GM12873 (cell line): Measurements from ENCODE around the gene ANKRD13B.

Source experiments
- CTCF ChIP-seq: IDR thresholded peaks from 2 replicates; pipeline ENCODE4 v1.5.1; 2012; ENCODE audit warnings: low read depth, mild to moderate bottlenecking, moderate library complexity, low read length, control low read depth; ENCODE audit not compliant: insufficient read depth; ENCODE audit errors: missing control alignments

The ANKRD13B gene

DNA sequence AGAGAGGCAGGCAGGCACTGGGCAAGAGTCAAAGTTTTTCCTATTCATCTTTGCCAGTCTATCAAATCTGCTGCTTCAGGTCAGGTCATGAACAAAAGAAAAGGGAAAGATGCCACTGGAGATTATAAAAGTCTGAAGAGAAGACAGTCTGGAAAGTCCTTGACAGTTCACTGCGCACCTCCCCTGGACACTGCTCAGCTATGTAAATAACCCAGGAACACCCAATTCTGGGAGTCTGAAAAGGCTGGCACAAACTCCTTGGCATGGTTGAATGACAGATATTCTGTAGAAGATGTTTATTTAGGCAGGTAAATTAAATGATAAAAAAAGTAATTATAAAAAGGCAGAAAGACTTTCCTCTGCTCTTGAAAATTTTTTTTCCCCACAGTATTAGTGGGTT, 35.0 kb downstream of the ANKRD13B start:
- no peak for TF ChIP-seq CTCF

GRCh38 chr17:29628644-29629043, 35.7 kb downstream of the ANKRD13B start:
- TF ChIP-seq CTCF, result no peak

DNA sequence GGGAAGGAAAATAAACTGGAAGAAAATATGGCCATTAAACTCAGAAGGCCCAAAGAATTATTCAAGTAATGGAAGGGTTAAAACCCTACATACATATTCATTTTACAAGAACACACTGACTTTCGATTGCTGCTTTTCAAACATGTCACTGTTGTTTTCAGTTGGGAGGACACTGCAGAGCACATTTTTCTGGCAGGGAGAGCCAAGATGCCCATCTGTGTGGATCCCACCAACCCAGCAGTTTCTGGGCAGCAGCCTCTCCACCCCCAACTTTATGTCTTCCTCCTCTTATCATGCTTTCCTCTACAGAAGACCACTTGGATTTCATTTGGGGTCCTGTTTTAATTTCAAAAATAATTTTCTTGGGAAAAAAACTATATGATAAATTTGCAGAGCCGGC, 36.9 kb downstream of the ANKRD13B start:
- TF ChIP-seq CTCF, result no peak

GRCh38 chr17:29630630-29631193, 37.8 kb downstream of the ANKRD13B start:
- TF ChIP-seq CTCF, result no peak

DNA sequence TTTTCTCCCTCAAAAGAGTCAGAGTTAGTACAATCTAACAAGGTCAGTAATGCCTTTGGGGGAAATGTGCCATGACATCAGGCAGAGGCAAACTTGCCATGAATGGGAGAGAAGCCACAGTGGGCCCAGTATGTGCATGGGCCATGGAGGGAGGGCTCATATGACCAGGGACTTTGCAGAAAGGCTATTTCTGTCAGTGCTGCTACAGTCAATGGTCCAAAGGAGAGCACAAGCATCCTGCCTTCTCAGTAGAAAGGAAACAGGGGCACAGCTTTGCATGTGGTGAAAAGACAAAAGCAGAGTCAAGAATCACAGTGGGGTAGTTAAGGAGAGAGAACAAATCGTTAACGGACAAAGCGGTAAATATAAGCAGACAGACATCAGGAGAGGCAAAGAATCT, 41.0 kb downstream of the ANKRD13B start:
- TF ChIP-seq CTCF, result no peak

DNA sequence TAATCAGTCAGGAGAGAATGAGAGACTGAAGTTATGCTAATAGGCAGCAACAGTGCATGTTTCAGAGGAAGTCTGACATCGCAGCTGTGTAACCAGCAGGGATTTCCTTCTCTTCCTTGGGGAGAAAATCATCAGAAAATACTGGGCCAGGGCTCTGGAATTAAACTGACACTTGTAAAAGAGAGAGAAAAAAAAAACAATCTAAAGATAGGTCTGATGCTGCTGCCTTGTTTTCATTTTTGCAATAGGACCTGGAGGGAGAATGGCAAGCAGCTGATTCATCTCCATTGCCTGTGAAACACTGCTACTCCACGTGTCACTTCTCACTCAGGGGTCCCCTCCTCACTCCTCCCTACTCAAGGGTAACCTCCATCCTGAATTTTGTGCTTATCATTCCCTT, 47.5 kb downstream of the ANKRD13B start:
- TF ChIP-seq CTCF, result no peak

- TF ChIP-seq CTCF, result no peak
These were observed 48.2 kb downstream of the ANKRD13B start for GRCh38 chr17:29640981-29641642.
